ENCODE results near the gene FANCI. TPM values are rescaled to one million over a fixed set of nuclear protein-coding genes. Genes with fewer than 3 reads are reported as not detected.

FANCI gene
- total RNA-seq, 4 donors from 2014 or later: 0.80 to 3.3 (median 2.7) TPM

GRCh38 chr15:89340573-89340972, 96.8 kb downstream of the FANCI start:
- Histone ChIP-seq H3K4me3 (no peak overlapping the region), H3K27ac (no peak overlapping the region), H3K36me3 (no peaks in the 10 kb centered on the region), H3K9me3 (no peaks in the 10 kb centered on the region), H3K27me3 (peaks cover 0 to 3% (median 0%) of the 10 kb centered on the region in 3 donors), H3K4me1 (peaks cover 0 to 2% of the 10 kb centered on the region in 2 donors)
- no peak for TF ChIP-seq CTCF (IDR thresholded peaks at IDR 0.05 in 4 of 5, conservative IDR thresholded peaks at IDR 0.05 in 1 of 5)
- no peak for TF ChIP-seq POLR2A (IDR thresholded peaks at IDR 0.05)
- ATAC-seq (no peak), DNase-seq (no peak)
- in situ Hi-C loops (cut with MboI; ENCODE audit: low sequenced_read_pairs in 4 of 4) (no loop called here), intact Hi-C loops (cut with DNase I; ENCODE audit: low total_unique reads) (no loop called here)

DNA sequence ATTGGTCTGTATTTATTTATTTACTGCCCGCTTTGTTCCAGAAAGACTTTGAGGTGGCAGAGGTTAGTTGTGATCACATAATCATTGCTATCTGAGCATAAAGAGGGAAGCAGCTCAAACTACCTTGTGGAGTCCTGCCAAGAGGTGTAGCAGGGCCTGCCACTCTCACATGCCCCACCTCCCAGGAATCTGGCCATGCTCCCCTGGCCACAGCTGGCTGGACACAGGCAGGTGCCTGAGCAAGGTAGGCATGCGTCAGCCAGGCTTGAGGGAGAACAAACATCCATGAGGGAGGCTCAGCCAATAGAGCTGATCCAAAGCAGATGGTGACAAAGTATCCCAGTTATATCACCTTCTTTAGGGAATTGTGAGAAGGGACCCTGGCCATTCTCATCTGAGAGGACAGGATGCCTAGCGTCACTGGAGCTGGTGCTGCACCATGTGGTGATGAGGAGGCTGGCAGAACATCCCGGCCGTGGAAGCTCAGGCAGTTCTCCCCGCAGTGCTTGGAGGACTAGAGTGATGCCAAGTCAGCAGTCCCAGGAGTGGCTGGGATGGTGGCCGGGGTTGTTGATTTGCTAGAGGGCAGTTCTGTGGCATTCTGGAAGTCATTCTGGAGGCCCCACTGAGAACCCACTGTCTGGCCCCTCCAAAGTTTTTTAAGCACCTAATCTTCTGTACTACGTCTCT, 97.7 kb downstream of the FANCI start:
- intact Hi-C loops (cut with DNase I; ENCODE audit: low total_unique reads) (no loop called here), in situ Hi-C loops (cut with MboI; ENCODE audit: low sequenced_read_pairs in 4 of 4) (no loop called here)
- TF ChIP-seq CTCF (IDR thresholded peaks at IDR 0.05 in 4 of 5, conservative IDR thresholded peaks at IDR 0.05 in 1 of 5) (no peak), POLR2A (IDR thresholded peaks at IDR 0.05) (no peak)

DNA sequence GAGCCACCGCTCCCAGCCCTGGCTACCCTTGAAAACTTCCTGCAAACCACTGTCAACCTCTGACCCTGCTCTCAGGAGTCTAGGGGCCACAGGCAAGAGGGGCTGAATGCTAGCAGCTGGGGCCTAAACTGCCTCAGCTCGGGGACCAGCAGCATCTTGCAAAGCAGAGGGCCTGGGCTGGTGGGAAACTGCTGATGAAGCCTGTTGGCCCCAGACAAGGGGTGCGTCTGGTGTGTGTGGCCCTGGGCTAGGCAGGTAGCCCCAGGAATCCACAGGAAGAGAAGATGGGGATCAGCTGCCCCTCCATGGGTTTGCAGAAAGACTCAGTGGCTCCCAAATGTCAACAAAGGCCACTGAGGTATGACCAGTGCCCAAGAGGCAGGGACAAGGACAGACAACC, 99.1 kb downstream of the FANCI start:
- ATAC-seq: no peak
- H3K4me3 ChIP-seq: no peak overlapping the region
- H3K27me3 ChIP-seq: peaks cover 0 to 3% (median 0%) of the 10 kb centered on the region in 3 donors
- H3K36me3 ChIP-seq: no peaks in the 10 kb centered on the region
- intact Hi-C loops (cut with DNase I; ENCODE audit: low total_unique reads) (no loop called here), in situ Hi-C loops (cut with MboI; ENCODE audit: low sequenced_read_pairs in 4 of 4) (no loop called here)
- TF ChIP-seq CTCF (IDR thresholded peaks at IDR 0.05 in 4 of 5, conservative IDR thresholded peaks at IDR 0.05 in 1 of 5): no peak
- no peak for TF ChIP-seq POLR2A (IDR thresholded peaks at IDR 0.05)
- H3K27ac ChIP-seq: no peak overlapping the region
- no peaks in the 10 kb centered on the region for H3K4me1 ChIP-seq
- no peak for DNase-seq
- H3K9me3 ChIP-seq: no peaks in the 10 kb centered on the region

More for the DNA sequence above, 97.7 kb downstream of the FANCI start:
- H3K9me3 ChIP-seq: no peaks in the 10 kb centered on the region
- no peak overlapping the region for H3K4me3 ChIP-seq
- H3K27ac ChIP-seq: no peak overlapping the region
- no peak for ATAC-seq
- no peak for DNase-seq
- H3K36me3 ChIP-seq: no peaks in the 10 kb centered on the region
- H3K27me3 ChIP-seq: peaks cover 0 to 3% (median 0%) of the 10 kb centered on the region in 3 donors
- H3K4me1 ChIP-seq: no peaks in the 10 kb centered on the region

DNA sequence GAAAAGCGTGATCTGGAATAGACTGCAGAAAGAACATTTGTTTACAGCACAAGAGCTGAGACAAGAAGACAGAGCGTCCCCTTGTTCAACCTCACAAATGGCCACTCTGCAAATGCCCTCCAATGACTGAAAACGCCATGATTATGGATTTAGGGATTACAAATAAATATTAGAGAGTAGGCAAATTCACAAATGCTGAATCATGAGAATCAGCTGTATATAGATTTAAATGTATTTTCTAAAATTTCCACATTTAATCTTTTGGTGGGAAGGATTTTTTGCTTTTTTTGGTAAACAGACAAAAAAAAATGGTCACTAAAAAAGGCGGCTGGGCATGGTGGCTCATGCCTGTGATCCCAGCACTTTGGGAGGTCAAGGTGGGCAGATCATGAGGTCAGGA, 101.5 kb downstream of the FANCI start:
- peaks cover 0 to 3% (median 0%) of the 10 kb centered on the region in 3 donors for H3K27me3 ChIP-seq
- in situ Hi-C loops (cut with MboI; ENCODE audit: low sequenced_read_pairs in 4 of 4): no loop called here
- H3K36me3 ChIP-seq: no peaks in the 10 kb centered on the region
- TF ChIP-seq CTCF (IDR thresholded peaks at IDR 0.05 in 4 of 5, conservative IDR thresholded peaks at IDR 0.05 in 1 of 5): no peak
- intact Hi-C loops (cut with DNase I; ENCODE audit: low total_unique reads): no loop called here
- H3K27ac ChIP-seq: no peak overlapping the region
- ATAC-seq: no peak
- H3K4me3 ChIP-seq: no peak overlapping the region
- DNase-seq: no peak
- no peaks in the 10 kb centered on the region for H3K4me1 ChIP-seq
- no peaks in the 10 kb centered on the region for H3K9me3 ChIP-seq

All from gastrocnemius medialis (tissue), 4 donors.